ENCODE data around the gene SLC35G3.
"Not testable (repeated sequence)": the region's sequence is repeated elsewhere in the genome, so short reads cannot be mapped to it uniquely, and the experiment has no call there.

Gene SLC35G3

DNA sequence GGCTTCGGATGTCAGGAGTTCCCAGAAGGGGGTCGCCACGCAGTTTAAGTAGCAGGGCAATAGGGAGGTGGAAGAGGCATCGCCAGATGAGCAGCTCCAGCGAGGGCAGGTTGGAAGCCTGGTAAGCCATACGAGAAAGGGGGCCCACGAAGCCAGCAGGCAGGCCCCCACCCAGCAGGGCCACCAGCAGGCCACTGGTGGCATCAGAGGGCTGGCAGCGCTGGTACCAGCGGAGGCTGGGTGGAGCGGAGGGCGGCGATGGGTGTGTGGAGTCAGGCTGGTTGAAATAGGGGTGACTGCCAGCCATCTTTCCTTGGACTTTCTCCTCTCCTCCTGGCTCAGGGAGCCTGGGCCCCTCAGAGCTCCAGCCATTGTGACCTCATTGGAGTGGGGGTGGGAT is at the start of gene SLC35G3:
SLC35G3 (minus strand) TSS at position 393 of the 400 bp plus-strand sequence; CDS start at position 307, 86 bp downstream.
- DNase-seq (ENCODE audit: low read depth): not testable (repeated sequence)

DNA sequence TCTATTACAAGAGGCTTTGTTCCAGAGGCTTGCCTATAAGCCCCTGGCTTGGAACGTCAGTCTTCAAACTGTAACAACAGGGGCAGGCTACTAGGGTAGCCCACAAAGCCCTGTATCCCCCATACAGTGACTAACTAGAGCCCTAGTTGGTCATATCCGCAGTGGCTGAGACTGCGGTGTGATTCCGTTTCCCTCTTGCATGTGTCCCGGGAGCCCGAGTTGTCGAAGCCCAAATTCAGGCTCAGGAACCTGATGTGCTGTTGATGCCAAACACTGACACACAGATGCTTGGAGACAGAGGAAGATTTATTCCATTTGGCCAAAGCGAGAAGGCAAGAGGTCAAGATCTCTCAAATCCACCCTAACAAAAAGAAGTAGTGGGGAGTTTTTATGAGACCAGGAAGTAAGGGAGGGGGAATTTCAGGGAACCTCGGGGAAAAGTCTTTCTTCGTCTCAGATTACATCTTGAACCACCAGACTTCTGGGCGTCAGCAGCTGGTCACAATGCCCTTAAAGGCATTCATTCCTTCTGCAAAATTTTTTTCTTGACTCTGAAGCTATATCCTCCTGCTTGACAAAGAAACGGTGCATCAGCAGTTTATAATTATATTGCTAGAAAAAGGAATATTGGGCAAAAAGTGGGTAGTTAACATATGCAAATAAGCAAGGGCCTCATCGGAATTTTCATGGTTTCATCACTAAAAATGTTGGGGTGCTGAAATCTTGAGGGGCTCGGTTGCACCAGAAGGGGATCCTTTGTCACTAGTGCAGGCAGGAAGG is 49.6 kb upstream of the SLC35G3 start:
- DNase-seq (ENCODE audit: low read depth): peak; percentile 37

DNA sequence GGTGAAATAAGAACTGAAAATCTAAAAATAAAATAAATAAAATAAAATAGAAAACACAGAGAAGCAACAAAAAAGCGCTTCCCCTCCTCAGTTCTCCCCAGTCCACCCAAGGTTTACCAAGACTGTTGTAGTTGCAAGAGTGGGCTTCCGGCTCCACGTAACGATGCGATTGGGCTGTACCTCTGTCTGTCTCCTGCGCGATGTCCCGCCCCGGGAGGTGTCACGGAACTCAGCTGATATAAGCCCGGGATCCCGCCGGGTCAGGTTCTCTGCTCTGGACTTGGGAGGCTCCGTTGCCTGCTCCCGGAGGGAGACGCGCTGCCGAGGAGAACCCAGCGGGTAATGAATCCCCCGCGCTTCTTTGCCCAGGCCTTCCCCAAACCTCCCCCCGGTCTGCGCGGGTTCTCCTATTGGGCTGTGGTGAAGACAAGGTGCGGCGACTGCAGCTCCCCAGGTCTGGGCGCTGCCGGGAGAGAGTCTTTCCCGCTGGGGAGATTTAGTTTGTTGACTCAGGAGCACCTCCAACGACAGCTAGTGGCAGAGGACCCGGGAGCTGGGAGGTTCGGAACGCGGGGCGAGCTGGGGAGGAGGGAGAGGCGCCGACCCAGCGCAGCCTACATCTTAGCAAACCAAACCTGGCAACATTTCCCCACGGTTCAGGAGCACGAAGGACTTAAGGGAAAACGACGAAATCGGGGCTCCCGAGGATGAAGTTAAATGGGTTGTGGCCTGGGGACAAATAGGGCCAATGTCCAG is 48.8 kb upstream of the SLC35G3 start, which contains the start of gene SLFN5:
SLFN5 (plus strand) TSS at position 268 of the 756 bp plus-strand sequence. CDS start 15,619 bp downstream, outside the sequence.
- DNase-seq (ENCODE audit: low read depth): peak; percentile 88

DNA sequence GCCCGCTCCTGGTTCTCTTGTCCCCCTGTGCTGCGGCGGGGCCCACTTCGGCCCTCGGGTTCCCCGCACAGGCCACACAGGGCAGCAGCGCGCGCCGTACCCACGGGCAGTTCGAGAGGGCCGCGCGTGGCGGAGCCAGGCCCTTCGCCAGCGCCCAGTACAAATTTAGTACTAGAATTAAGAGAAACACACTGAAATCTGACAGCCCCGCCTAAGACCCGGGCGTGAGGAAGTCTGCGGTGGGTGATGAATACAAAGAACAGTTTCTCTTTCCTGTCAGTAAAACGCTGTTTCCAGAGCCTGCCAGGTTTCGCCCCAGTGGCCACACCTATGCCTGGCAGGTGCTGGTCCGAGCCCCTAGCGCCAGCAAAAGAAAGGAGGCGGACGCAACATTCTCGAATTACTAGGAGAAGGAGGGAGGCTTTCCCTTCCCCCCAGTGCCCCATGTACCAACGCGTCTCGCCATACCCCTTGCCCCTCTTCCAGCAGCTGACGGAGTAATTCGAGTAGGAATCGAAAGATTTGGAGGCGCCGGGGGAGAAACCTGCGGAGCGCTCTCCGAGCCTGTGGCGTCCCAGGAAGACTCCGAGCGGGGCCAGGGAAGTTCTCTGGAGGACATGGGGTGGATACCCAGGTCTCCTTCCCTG is 48.1 kb upstream of the SLC35G3 start:
- DNase-seq (ENCODE audit: low read depth): peak; percentile 77

DNA sequence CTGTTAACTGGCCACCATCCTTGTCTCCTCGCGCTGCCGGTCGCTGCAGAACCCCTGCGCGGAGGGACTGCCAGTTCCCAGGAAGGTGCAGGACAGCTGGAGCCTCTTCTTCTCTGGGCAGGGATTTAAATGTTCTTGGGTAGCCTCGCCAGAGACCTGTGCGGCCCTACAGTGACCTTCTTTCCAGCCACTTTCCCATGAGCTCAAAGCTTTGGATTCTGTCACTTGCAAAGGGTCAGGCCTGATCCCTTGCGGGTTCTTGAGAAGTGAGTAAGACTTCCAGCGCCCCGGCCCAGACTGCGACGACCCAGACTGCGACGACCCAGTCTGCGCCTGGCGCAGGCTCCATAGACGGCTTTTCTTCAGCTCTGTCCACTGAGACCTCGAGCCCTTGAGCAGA is 47.3 kb upstream of the SLC35G3 start:
- DNase-seq (ENCODE audit: low read depth): peak; percentile 32

DNA sequence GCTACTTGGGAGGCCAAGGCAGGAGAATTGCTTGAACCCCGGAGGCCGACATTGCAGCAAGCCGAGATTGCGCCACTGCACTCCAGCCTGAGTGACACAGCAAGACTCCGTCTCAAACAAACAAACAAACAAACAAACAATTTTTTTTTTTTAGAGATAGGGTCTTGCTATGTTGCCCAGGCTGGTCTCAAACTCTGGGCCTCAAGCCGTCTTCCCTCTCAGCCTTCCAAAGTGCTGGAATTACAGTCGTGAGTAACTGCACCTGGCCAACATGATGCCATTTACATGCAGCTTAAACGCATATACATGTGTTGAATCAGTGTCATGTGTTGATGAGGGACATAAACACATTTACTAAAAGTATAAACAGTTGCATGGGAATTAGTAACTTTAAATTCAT is 46.7 kb upstream of the SLC35G3 start:
- no peak for DNase-seq (ENCODE audit: low read depth)

DNA sequence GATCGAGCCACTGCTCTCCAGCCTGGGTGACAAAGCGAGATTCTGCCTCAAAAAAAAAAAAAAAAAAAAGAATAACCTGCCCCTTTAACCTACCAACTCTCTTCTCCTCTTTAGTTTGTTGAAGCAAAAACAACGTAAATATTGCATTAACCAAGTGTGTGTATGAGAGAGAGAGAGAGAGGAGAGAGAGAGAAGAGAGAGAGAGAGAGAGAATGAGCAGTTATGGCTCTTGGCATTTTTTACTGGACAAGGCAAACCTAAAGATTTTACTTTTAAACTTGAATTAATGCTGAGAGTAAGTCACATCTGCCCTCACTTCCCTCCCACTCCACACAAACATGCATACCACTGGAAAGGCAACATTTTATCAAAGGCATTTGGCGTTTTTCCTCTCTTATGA is 45.6 kb upstream of the SLC35G3 start:
- DNase-seq (ENCODE audit: low read depth): no peak

DNA sequence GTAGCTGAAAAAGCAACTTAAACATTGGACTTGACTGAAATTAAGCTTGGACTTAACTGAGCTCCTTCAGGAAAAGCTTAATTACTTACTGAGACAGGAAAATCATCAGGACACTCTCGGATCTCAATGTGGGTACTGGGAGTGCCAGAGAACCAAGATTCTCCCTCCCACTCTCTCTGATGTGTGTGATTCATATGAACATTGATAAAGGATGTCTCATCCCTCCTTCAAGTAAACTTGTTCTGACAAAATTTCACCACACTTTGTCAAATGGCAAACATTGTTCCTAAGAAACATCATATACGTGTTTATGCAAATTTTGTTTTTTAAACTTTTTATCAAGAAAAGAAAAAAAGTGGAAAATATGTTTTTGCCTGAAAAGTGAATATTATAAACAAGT is 44.6 kb upstream of the SLC35G3 start:
- no peak for DNase-seq (ENCODE audit: low read depth)

DNA sequence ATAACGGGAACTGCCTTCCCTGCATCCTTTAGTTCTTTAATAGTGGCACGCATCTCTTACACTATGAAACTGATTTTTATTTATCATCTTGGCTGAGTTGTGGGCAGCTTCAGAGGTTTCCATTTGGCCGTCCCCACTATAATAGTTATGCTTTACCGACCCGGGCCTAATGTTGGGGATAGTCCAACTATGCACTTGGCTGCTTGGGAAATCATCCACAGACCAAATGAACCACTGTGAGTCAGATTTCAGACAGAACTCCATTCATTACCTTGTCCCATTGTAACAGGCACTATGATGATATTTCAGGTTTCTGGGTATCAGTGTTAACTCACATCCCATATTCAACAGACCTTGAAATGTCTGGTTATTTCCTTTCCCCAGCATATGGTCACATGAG is 42.6 kb upstream of the SLC35G3 start:
- DNase-seq (ENCODE audit: low read depth): no peak

DNA sequence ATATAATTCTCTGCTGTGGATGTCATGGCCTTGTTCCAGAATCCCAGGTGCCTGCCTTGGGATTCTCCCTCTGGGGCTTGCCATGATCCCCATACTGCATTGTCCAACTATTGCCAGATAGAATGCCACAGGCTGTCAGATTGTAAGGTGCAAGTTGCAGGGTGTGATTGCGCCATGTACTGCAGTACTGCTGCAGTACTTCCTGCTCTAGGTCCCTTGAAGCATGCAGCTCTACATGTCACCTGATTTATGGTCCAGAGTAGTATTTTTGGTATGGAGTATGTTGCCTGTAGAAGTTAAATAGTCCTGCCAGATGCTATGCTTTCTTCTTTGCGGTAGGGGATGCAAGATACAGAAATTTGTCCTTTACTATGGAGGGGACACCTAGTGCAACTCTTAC is 41.7 kb upstream of the SLC35G3 start:
- DNase-seq (ENCODE audit: low read depth): no peak

DNA sequence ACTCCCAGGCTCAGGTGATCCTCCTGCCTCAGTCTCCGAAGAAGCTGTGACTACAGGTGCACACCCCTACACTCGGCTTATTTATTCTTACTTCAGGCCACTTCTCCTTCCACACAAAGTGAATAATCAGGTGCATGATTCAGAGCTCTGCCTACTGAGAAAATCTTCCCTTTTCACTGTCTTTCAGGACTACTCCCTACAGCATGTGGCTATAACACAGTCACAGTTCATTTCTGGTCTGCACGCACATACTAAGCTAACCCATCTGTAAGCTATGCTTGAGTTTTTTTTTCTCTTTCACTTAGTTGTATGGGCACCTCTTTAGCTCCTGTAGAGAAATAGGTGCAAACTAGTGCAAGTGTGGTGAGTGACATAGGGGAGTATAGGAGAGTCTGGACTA is 41.1 kb upstream of the SLC35G3 start:
- no peak for DNase-seq (ENCODE audit: low read depth)

DNA sequence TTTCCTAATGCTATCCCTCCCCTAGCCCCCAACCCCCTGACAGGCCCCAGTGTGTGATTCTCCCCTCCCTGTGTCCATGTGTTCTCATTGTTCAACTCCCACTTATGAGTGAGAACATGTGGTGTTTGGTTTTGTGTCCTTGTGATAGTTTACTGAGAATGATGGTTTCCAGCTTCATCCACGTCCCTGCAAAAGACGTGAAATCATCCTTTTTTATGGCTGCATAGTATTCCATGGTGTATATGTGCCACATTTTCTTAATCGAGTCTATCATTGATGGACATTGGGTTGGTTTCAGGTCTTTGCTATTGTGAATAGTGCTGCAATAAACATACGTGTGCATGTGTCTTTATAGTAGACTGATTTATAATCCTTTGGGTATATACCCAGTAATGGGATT is 40.1 kb upstream of the SLC35G3 start:
- DNase-seq (ENCODE audit: low read depth): not testable (repeated sequence)

DNA sequence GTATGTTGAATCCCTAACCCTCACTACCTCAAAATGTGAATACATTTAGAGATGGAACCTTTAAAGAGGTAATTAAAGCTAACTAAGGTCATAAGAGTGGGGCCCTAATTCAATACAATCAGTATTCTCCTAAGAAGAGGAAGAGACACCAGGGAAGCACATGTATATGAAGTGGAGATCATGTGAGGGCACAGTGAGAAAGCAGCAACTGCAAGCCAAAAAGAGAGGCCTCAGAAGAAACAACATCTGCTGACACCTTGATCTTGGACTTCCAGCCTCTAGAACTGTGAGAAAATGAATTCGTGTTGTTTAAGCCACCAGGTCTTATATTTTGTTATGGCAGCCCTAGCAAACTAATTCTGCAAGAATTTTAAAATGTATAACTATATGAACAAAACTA is 35.4 kb upstream of the SLC35G3 start:
- no peak for DNase-seq (ENCODE audit: low read depth)

DNA sequence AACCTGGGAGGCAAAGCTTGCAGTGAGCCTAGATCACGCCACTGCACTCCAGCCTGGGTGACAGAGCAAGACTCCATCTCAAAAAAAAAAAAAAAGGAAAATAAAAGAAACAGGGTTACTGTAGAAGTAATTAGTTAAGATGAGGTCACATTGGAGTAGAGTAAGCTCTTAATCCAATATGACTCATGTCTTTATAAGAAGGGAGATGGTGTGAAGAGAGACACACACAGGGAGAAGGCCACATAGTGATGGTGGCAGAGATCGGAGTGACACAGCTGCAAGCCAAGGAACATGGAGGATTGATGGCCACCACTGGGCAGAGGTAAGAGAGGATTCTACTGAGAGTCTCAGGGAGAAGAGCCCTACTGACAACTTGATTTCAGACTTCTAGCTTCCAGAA is 33.4 kb upstream of the SLC35G3 start:
- DNase-seq (ENCODE audit: low read depth): no peak

DNA sequence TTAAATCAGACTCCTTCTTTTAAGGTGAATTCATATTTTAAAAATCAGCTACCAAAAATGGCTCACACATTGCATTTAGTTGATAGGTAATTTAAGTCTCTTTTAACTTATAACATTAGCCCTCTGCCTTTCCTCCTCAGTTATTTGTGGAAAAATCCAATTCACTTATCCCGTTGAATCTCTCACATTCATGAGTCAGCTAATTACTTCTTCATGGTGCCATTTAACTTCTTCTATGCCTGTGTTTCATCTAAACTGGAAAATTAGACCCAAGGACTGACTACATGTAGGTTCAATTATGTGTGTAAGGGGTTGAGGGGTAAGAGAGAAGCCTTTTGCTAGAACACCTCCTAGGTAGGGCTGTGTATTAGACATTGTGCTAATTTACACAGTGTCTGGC is 30.2 kb upstream of the SLC35G3 start:
- no peak for DNase-seq (ENCODE audit: low read depth)

DNA sequence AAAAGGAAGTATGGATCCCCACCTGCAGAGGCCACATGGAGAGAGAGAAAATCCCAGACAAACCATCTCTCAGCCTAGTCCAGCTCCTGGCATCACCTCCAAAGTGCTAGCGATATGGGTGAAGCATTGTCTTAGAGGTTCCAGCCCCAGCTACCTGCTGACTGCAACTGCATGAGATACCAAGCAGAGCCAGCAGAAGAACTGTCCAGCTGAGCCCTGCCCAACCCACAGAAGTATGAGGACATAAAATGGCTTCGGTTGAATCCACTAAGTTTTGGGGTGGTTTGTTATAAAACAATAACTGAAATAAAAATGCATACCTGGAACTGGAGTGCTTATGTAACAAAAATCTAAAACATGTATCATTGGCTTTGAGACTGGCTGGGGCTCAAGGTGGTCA is 28.3 kb upstream of the SLC35G3 start:
- no peak for DNase-seq (ENCODE audit: low read depth)

DNA sequence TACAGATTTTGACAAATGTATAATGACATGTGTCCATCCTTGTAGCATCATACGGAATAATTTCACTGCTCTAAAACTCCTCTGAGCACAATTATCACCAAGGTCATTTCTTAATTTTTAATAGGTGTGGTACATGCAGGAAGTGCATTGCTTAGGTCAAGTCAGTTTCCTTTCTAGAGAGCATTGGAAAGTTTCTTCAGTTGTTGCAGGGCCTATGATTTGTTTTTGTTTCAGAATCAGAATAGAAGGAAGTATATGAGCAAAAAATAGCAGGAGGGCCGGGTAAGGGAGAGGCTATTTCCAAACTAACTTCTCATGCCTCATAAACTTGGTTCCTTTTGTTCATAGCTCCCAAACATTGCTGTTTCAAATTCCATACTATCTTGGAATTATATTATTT is 24.7 kb upstream of the SLC35G3 start:
- DNase-seq (ENCODE audit: low read depth): no peak

DNA sequence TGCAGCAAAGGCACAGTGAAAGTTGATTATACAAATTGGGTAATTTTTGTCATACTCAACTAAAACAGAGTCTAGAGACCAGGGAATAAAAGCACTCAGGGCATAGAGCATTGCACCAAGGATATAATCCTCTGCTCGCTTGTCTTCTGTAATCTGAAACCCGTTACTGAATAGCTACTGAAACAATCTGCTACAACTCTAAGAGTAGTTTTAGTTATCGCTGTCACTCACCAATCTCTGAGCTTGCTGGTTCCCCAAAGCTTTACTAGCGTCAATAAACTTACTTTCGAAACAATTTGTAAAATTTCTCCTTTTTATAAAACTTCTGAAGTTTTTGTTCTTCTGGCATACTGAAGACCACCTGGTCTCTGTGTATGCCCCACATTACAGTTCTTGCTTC is 22.9 kb upstream of the SLC35G3 start:
- no peak for DNase-seq (ENCODE audit: low read depth)

DNA sequence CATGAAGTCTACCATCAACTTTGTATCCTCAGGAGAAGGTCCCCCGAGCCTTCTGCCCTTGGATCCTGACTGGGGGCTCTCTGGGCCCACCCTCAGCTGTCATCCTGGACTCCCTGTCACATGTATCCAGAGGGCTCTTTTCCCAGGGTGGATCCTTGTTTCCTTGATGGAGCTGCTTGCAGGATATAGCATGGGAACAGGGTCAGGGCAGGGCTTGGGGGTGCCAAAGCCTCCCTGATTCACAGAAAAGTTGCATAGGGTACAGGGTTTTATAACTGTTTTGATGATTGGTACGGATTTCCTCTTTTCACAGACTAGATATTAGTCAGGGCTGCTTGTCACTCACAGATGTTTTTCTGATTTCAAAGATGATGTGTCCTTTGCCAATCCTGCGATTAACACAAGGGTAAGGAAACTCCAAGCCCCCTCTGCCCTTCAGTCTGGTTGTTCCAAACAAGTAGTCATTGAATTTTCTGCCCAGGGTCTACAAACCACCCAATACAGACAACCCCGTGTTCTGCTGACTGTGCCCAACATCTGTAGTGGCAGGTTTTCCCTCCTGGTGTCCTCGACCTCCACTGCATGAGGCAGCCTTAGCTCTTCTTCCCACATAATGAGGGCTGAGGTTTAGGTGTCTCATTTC is 20.6 kb upstream of the SLC35G3 start:
- peak; percentile 11 for DNase-seq (ENCODE audit: low read depth)

DNA sequence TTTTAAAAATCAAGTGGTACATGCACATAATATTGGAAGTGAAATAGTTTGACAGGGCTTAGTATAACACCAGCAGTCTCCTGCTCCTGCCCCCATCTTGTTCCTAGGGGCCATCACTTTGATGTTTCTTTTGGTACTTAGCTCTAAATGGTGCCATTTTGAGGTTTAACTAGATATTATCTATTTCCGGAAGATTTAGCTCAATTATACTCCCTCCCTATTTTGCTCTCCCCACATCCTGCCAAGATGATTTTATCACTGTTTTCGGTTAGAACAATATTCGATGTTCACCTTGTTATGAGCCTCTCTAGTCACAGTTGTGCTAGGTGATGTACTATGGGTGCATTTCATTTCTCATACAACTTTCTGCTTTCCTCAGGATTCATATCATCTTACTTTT is 20.0 kb upstream of the SLC35G3 start:
- DNase-seq (ENCODE audit: low read depth): no peak

DNA sequence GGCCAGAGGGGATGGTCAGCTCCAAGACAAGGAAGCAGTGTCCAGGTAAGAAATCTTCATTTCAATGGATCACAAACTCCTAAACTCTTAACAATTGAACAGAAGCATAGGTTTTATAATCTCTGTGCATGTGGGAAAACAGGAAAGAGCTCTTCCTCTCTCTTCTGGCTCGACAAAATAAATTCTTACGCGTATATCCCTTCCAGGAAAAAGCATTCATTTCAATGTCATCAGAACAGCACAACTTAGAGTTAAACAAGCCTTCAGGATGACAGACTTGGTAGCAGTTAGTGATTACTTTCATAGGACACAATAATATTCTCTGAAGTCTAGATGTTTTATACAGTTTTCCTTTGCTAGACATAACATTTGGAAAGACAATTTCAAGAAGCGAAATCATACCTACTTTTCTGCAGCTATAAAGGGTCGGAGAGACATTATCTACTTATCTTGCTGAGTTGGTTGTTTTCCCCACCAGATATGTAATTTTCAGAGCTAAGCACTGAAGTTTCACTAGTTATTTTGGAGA is 19.3 kb upstream of the SLC35G3 start:
- DNase-seq (ENCODE audit: low read depth): no peak

DNA sequence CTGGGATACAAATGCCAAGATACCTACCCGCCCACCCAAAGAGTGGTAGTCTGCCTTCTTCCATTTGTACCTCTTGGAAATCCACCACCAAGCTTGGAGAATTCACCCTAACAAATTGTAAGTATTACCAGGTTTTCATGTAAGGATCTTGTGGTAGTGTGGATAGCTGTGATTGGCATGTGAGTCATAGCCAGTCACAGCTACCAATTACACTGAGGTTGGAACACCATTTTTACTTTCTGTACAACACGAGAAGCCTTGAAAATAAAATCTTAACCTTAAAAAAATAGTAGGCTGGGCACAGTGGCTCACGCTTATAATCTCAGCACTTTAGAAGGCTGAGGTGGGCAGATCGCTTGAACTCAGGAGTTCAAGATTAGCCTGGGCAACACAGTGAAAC is 18.5 kb upstream of the SLC35G3 start:
- DNase-seq (ENCODE audit: low read depth): no peak

Measured in activated T-helper 9 cell treated with anti-CD3 and anti-CD28 coated beads, Interleukin-2, amount 50 U/mL, for 16 hours (primary cell).